ENCODE results near the gene ZNF502. TPM values are rescaled to one million over a fixed set of nuclear protein-coding genes. Genes with fewer than 3 reads are reported as not detected.

ZNF502 gene
- total and polyA plus RNA-seq, 2 of the 13 experiments (the other 11 are each of a cell fraction or from before 2014, with no cell fraction given), result not detected

GRCh38 chr3:44761424-44762169 is 49.1 kb downstream of the ZNF502 start, which contains the start of the genes KIAA1143 and KIF15 (continued):
- TF ChIP-seq ZNF670 (CRISPR knock-in tag; IDR thresholded peaks at IDR 0.05; ENCODE audit: borderline replicate concordance), result 0 out of 2 replicates have a peak, but pooled peaks have one; percentile 72
- no peak for TF ChIP-seq ZNF672 (CRISPR knock-in tag; IDR thresholded peaks at IDR 0.05)
- TF ChIP-seq SMAD3 (CRISPR knock-in tag; IDR thresholded peaks at IDR 0.05), result peak; percentile 88
- 0 out of 2 replicates have a peak, but pooled peaks have one; percentile 71 for TF ChIP-seq BATF2 (CRISPR knock-in tag; IDR thresholded peaks at IDR 0.05)
- peak; percentile 99 for TF ChIP-seq YY1 (IDR thresholded peaks at IDR 0.05; ENCODE audit: insufficient read depth, insufficient replicate concordance, low read depth, low read length)
- no peak for TF ChIP-seq NR2F2 (IDR thresholded peaks at IDR 0.05; ENCODE audit: borderline replicate concordance, low read depth)
- TF ChIP-seq ZZZ3 (CRISPR knock-in tag; IDR thresholded peaks at IDR 0.05; ENCODE audit: borderline replicate concordance), result peak; percentile 27; the same call in 1 of the 2 replicates
- no peak for TF ChIP-seq CCAR2 (optimal IDR thresholded peaks at IDR 0.05; ENCODE audit: low read depth, low read length)
- TF ChIP-seq CREB1 (IDR thresholded peaks at IDR 0.05), result peak; percentile 100
- TF ChIP-seq CREB1 (CRISPR knock-in tag; IDR thresholded peaks at IDR 0.05), result peak; percentile 99
- TF ChIP-seq NCOA2 (CRISPR knock-in tag; IDR thresholded peaks at IDR 0.05), result no peak
- no peak for TF ChIP-seq ZNF280D (CRISPR knock-in tag; IDR thresholded peaks at IDR 0.05)
- TF ChIP-seq ZNF550 (CRISPR knock-in tag; IDR thresholded peaks at IDR 0.05; ENCODE audit: borderline replicate concordance), result no peak
- no peak for TF ChIP-seq GRHL1 (CRISPR knock-in tag; conservative IDR thresholded peaks at IDR 0.05)
- peak; percentile 27; the same call in 1 of the 2 replicates for TF ChIP-seq ZNF782 (CRISPR knock-in tag; IDR thresholded peaks at IDR 0.05; ENCODE audit: borderline replicate concordance)
- no peak for TF ChIP-seq FOSL1 (CRISPR knock-in tag; IDR thresholded peaks at IDR 0.05; ENCODE audit: borderline replicate concordance)
- TF ChIP-seq KDM2A (CRISPR knock-in tag; IDR thresholded peaks at IDR 0.05; ENCODE audit: borderline replicate concordance, low read depth), result peak; percentile 96; the same call in 1 of the 2 replicates
- TF ChIP-seq RBFOX2 (IDR thresholded peaks at IDR 0.05; ENCODE audit: low read depth, low read length), result peak; percentile 80
- TF ChIP-seq SOX6 (IDR thresholded peaks at IDR 0.05), result no peak
- TF ChIP-seq SOX6 (CRISPR knock-in tag; IDR thresholded peaks at IDR 0.05), result peak; percentile 67
- 0 out of 2 replicates have a peak, but pooled peaks have one; percentile 34 for TF ChIP-seq ZFYVE20 (CRISPR knock-in tag; IDR thresholded peaks at IDR 0.05; ENCODE audit: borderline replicate concordance, low read depth)
- no peak for TF ChIP-seq ZNF780A (CRISPR knock-in tag; IDR thresholded peaks at IDR 0.05)
- no peak for TF ChIP-seq NONO (IDR thresholded peaks at IDR 0.05)
- peak; percentile 93 for TF ChIP-seq NONO (CRISPR knock-in tag; conservative IDR thresholded peaks at IDR 0.05)
- TF ChIP-seq ZKSCAN5 (CRISPR knock-in tag; IDR thresholded peaks at IDR 0.05), result no peak
- peak; percentile 47; the same call in 1 of the 2 replicates for TF ChIP-seq MEIS1 (CRISPR knock-in tag; IDR thresholded peaks at IDR 0.05; ENCODE audit: borderline replicate concordance)

Measured in HepG2 (cell line).